Activated naive CD4-positive, alpha-beta T cell treated with anti-CD3 and anti-CD28 coated beads, Interleukin-2, amount 50 U/mL, for 24 hours (primary cell): ENCODE data around the gene GALNT9.
A peak's percentile ranks its signal among the peaks of the same experiment; 100 is the strongest.

Experiments used
- H3K27ac Mint-ChIP-seq: one replicate; pipeline ENCODE4 v1.8.0; 2021; ENCODE audit warnings: mild to moderate bottlenecking, mixed read lengths
- H3K27me3 Mint-ChIP-seq: one replicate; pipeline ENCODE4 v1.8.0; 2021; ENCODE audit warnings: mixed read lengths
- H3K36me3 Mint-ChIP-seq: one replicate; pipeline ENCODE4 v1.8.0; 2021; ENCODE audit warnings: mixed read lengths
- H3K4me1 Mint-ChIP-seq: one replicate; pipeline ENCODE4 v1.8.0; 2021; ENCODE audit warnings: mixed read lengths
- H3K4me3 Mint-ChIP-seq: one replicate; pipeline ENCODE4 v1.8.0; 2021; ENCODE audit warnings: mild to moderate bottlenecking, mixed read lengths
- H3K9me3 Mint-ChIP-seq: one replicate; pipeline ENCODE4 v1.8.0; 2021; ENCODE audit warnings: mixed read lengths

GALNT9 gene

DNA sequence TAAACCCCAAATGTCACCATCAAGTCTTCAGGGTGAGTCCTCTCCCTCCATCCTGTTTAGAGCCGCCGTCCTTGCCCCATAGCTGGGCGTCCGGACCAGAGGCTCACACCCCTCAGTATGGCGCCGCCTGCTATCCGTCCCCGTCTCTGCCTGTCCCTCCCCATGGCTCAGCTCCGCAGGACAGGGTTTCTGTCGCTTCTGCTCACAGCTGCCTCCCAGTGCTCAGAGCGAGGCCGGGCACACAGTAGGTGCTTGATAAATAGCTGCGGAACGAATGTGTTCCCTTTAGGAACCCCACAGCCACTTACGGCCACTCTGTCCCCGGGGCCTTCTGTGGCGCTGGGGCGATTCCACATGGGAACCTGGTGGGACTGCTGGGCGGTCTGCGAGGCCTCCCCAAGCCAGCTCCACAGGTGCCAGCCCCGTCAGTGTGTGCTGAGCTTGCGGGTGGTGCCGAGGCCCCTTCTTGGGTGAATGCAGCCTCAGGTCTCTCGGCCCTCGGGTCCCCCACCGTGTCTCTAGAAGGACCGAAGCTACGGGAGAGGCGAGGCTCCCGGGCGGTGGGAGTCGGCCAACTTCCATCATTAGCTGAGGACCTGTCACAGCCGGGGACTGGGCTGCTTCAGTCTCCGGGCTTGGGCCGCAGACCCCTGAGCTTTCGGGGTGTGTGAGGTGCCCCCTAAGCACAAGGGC, 122.2 kb downstream of the GALNT9 start:
- H3K27me3 Mint-ChIP-seq, result peaks cover 17% of the 10 kb centered on the region
- peak overlapping the region; percentile 44 for H3K4me3 Mint-ChIP-seq
- H3K9me3 Mint-ChIP-seq, result no peaks in the 10 kb centered on the region
- H3K36me3 Mint-ChIP-seq, result no peaks in the 10 kb centered on the region
- no peak overlapping the region for H3K27ac Mint-ChIP-seq
- H3K4me1 Mint-ChIP-seq, result no peaks in the 10 kb centered on the region

DNA sequence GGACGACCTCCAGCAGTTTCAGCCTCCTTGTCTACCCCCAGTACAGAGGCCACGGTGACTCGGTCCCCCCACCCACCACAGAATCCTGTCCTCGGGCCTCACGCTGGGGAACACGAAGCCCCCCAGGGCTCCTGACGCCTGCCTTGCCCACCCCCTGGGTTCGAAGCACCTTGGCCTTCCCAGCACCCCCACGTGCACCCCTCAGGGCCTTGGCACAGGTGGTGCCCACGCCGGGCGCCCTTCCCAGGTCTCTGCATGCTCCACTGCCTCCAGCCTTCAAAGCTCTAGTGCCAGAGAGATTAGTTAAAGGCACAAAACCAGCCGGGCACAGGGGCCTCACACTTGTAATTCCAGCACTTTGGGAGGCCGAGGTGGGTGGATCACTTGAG, 123.3 kb downstream of the GALNT9 start:
- H3K27ac Mint-ChIP-seq, result no peak overlapping the region
- no peaks in the 10 kb centered on the region for H3K36me3 Mint-ChIP-seq
- no peak overlapping the region for H3K4me3 Mint-ChIP-seq
- no peaks in the 10 kb centered on the region for H3K4me1 Mint-ChIP-seq
- peaks cover 17% of the 10 kb centered on the region for H3K27me3 Mint-ChIP-seq
- no peaks in the 10 kb centered on the region for H3K9me3 Mint-ChIP-seq

DNA sequence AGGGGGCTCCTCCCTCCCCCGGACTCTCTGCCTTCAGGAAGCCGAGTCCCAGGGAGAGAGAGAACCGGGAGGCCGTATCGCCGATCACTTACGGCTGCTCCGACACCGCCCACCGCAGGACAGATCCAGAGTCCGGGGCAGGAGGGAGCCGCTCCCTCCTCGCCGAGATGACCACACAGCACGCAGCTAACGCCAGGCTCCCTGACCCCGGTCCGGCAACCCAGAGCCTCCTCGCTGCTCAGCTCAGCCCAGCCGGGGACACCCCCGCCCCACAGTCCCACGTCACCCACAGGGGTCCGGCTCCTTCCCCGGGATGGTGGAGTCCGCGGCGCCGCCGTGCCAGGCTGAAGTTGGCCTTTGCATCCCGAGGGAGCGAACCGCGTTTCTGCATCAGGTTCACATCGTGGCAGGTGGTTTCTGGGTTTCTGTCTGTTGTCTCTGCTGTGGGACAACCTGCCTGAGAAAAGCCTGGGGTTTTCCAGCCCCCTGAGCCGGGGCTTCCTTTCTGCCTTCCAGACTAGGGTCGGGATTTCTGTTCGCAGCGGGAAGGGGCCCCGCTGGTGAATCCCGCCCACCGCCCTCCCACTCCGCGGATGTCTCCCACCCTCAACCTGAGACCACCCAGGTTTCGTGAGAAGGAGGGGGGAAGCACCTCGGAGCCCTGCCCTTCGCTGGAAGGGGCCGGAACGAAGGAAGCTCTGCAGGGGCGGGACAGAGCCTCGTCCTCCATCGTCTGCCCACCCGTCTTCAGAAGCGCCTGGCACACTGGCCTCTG, 123.9 kb downstream of the GALNT9 start:
- peaks cover 17% of the 10 kb centered on the region for H3K27me3 Mint-ChIP-seq
- no peaks in the 10 kb centered on the region for H3K9me3 Mint-ChIP-seq
- no peaks in the 10 kb centered on the region for H3K4me1 Mint-ChIP-seq
- H3K36me3 Mint-ChIP-seq, result no peaks in the 10 kb centered on the region
- no peak overlapping the region for H3K4me3 Mint-ChIP-seq
- H3K27ac Mint-ChIP-seq, result no peak overlapping the region

DNA sequence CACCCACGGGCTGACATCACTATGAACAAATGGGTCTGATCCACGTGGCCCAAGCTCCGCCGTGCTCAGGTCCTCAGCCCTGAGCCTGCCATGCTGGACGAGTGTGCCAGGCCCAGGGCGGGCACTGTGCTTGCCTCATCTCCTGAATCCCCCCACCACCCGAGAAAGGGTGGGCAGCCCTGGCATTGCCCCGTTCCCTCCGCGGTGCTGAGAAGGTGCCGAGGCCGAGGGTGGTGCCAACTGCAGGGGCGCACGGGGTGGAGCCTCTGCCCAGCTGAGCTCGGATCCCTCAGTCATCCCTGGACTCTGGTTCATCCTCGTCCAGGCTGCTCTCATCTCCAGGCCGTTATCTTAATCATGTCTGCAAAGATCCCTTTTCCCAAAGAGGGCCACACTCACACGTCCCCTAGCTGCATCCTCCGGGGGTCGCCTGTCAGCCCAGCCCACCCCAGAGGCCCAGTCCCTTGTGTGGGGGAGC, 124.6 kb downstream of the GALNT9 start:
- H3K9me3 Mint-ChIP-seq, result no peaks in the 10 kb centered on the region
- no peak overlapping the region for H3K4me3 Mint-ChIP-seq
- no peaks in the 10 kb centered on the region for H3K4me1 Mint-ChIP-seq
- H3K27me3 Mint-ChIP-seq, result peaks cover 17% of the 10 kb centered on the region
- no peaks in the 10 kb centered on the region for H3K36me3 Mint-ChIP-seq
- no peak overlapping the region for H3K27ac Mint-ChIP-seq

DNA sequence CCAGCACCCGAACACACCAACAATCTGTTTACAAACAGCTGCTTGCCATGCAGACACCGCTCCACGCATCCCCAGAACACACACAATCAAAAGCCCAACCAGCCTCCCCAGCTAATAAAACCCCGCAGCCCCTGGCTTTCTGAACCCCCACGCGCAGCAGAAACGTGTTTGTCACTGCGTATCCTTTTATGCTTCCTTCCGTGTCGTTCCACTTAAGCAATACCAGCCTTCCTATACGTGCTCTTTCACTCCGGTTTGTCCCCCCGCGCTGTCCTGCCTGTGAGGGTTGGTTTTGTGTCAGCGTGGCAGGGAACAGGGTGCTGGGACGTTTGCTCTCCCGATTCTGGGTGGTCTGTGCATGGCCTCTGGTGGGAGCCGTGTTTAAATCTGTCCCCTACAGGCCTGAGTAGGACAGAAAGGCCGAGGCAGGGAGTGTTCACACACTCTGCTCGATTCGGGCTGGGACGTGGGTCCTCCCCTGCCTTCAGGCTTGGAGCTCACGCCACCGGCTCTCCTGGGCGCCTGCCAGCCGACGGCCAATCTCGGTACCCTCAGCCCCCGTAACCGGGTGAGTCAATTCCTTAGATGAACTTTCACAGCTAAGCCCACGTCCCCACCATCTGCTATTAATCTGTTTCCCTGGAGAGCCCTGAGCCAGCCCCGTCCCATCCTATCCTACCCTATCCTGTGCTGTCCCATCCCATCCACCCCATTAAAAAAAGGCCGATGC, 125.2 kb downstream of the GALNT9 start:
- peaks cover 17% of the 10 kb centered on the region for H3K27me3 Mint-ChIP-seq
- H3K9me3 Mint-ChIP-seq, result no peaks in the 10 kb centered on the region
- no peak overlapping the region for H3K4me3 Mint-ChIP-seq
- no peaks in the 10 kb centered on the region for H3K36me3 Mint-ChIP-seq
- H3K4me1 Mint-ChIP-seq, result no peaks in the 10 kb centered on the region
- no peak overlapping the region for H3K27ac Mint-ChIP-seq

DNA sequence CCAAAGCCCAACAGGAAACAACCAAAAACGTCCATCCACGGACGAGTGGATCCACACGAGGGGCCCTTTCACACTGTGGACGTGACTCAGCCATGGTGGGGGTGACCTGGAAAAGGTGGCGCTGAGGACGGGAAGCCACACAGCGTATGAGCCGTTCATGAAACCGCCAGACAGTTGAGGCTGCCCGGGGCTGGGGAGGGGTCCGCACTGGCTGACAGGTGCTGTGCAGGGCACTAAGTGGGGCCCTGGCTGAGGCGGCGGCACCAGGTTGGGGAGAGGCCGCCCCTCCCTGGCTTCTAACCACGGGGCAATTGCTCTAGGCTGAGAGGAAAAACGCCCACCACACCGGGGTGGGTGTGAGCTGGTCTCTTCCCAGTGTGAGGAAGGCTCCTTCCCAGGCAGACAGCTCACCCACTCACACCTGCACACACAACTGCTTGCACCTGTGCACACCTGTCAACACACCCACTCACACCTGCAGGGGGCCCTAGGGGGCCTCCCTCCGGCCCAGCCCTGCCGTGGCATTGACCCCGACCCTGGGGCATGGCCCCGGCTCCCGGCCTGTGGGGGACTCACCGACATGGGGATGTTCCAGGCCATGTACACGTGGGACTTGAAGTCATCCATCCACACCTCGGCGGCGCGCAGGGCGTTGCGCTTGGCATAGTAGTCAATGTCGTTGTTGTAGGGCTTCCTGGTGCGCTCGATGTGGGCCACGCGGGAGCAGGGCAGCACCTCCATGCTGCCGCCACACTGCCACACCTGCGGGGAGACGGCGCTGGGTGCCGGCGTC, 126.3 kb downstream of the GALNT9 start:
- Mint-ChIP-seq H3K4me1 (no peaks in the 10 kb centered on the region), H3K27ac (no peak overlapping the region), H3K27me3 (peaks cover 17% of the 10 kb centered on the region), H3K4me3 (no peak overlapping the region), H3K9me3 (no peaks in the 10 kb centered on the region), H3K36me3 (no peaks in the 10 kb centered on the region)

DNA sequence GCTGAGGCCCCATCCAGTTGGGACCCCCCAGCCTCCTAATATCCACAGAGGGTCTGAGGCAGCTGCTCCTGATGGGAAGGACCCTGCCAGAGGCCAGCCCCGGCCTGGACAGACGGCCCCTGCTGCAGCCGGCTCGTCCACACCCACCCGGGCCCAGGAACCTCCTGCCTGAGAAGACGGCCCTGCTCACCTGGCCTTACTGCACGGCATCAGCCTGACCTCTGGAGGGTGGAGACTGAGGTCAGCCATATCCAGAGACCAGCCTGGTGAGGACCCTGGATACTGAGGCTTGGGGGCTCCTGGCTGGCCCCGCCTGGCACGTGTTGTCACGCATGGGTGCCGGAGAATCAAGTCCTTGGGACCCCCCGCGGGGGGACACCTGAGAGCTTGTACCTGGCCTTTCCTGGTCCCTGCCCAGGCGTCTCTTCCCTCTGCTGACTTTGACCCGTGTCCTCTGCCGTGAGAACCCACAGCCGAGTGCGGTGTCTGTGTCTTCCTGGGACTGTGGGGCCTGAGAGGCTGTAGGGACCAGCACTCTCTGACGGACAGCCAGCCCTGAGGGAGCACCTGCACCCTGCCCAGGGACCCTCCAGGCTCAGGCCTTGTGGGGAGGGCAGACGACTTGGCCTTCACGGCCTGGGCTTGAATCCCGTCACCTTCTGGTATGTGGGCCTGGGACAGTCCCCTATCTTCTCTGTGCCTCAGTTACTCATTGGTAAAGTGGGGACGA, 127.8 kb downstream of the GALNT9 start:
- no peaks in the 10 kb centered on the region for H3K36me3 Mint-ChIP-seq
- no peaks in the 10 kb centered on the region for H3K9me3 Mint-ChIP-seq
- H3K27ac Mint-ChIP-seq, result no peak overlapping the region
- H3K4me1 Mint-ChIP-seq, result no peaks in the 10 kb centered on the region
- no peak overlapping the region for H3K4me3 Mint-ChIP-seq
- H3K27me3 Mint-ChIP-seq, result peaks cover 12% of the 10 kb centered on the region

DNA sequence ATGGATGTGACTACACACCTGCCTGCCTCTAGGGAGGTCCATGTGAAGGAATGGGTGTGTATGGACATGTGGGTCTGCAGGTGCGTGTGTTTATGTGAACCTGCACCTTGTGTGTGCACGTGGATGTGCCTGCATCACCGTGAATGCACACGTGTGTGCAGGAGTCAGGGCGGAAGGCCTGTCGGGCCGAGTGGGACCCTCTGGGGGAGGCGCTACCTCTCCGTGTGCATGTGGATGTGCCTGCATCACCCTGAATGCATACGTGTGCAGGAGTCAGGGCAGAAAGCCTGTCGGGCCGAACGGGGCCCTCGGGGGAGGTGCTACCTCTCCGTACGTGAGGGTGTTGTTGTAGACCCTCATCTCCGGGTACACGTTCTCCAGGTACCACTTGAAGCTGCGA, 128.6 kb downstream of the GALNT9 start:
- no peaks in the 10 kb centered on the region for H3K9me3 Mint-ChIP-seq
- H3K36me3 Mint-ChIP-seq, result no peaks in the 10 kb centered on the region
- H3K27ac Mint-ChIP-seq, result no peak overlapping the region
- H3K27me3 Mint-ChIP-seq, result peaks cover 11% of the 10 kb centered on the region
- no peaks in the 10 kb centered on the region for H3K4me1 Mint-ChIP-seq
- no peak overlapping the region for H3K4me3 Mint-ChIP-seq

DNA sequence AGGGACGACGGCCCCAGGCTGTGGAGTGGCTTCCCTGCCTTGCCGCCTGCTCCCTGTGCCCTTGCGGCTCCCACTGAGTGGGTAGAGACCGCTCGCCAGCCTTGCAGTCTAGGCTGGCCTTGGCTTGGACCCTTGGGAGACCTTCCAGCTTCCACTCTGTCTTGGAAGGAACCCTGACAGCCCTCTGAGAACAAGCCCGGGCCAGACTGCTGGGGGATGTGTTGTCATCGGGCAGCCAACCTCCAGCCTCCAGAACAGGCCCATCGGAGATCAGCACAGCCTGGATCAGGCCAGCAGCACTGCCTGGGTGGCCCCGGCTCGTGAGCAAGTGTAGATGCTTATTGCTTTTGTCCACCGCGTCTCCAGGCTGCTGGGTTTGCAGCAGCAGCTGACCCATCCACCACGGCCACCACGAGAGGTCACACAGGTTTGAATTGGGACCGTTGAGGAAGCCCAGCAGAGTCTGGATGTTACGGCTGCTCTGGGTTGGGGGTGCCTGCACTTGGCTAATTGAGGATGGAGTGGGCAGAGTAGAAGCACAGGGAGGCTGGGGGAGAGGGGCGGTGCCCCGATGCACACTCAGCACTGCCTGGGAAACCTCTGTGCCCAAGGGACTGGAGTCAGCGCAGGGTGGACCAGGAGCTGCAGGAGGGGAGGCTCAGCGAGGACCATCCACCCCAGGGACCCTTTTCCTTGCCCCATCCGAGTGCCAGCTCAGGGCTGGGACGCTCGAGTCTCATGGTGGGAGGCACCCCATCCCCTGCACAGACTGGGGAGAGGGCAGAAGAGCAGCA, 129.7 kb downstream of the GALNT9 start:
- H3K4me1 Mint-ChIP-seq, result no peaks in the 10 kb centered on the region

DNA sequence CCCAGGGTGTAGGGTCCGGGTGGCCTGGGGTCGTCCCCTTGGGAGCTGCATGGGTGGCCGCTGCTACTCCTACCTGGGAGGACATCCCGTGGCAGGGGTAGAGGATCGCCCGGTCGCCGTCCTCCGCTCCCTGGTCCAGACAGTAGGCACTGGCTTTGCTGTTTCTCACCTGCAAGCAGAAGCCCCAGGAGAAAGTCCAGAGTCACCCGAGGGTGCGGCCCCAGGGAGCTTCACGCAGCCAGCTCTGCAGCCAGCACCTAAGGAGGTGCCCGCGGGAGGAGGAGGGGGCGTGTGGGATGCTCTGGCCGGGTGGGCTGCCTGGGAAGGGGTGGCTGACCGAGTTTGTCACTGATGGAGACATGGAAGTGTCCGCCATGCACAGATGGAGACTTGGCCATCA, 130.3 kb downstream of the GALNT9 start:
- no peaks in the 10 kb centered on the region for H3K4me1 Mint-ChIP-seq
- no peak overlapping the region for H3K27ac Mint-ChIP-seq
- H3K9me3 Mint-ChIP-seq, result no peaks in the 10 kb centered on the region
- no peak overlapping the region for H3K4me3 Mint-ChIP-seq
- H3K27me3 Mint-ChIP-seq, result peaks cover 3% of the 10 kb centered on the region
- peaks cover 2% of the 10 kb centered on the region for H3K36me3 Mint-ChIP-seq

More for the DNA sequence above, 129.7 kb downstream of the GALNT9 start:
- Mint-ChIP-seq H3K9me3 (no peaks in the 10 kb centered on the region), H3K27ac (no peak overlapping the region), H3K27me3 (peaks cover 9% of the 10 kb centered on the region), H3K4me3 (no peak overlapping the region), H3K36me3 (no peaks in the 10 kb centered on the region)

DNA sequence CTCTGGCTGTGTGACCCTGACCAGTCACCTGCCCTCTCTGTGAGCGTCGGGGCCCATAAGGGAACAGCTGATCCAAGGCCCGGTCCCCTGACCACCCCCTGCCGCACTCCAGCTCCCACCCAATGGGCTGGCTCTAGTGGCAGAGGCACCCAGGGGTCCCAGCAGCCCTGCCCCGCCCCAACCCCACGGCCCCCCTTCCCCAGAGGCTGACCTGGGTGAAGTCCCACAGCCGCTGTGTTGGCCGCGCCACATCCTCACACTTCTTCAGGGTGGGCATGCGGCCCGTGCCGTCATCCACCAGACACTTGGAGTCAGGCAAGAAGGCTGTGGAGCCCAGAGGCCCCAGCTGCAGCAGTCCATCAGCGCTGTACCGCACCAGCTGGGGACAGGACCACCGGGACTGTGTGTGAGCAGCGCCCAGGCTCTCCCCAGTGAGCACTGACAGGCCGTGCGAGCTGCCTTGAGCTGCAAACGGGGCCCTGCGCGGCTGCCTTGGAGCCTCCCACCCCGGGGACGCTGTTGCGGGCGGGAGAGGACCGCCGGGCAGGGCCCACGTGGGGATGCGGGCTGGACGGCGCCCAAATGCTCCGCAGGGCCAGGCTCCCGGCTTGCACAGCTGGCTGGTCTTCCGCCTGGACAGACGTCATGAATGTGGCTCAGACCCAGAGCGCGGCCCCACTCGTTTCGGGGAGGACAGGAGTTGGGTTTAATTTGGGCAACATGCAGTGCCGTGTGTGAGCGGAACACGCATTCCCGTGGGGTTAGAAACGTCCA, 131.6 kb downstream of the GALNT9 start:
- Mint-ChIP-seq H3K9me3 (no peaks in the 10 kb centered on the region), H3K27me3 (no peaks in the 10 kb centered on the region)

DNA sequence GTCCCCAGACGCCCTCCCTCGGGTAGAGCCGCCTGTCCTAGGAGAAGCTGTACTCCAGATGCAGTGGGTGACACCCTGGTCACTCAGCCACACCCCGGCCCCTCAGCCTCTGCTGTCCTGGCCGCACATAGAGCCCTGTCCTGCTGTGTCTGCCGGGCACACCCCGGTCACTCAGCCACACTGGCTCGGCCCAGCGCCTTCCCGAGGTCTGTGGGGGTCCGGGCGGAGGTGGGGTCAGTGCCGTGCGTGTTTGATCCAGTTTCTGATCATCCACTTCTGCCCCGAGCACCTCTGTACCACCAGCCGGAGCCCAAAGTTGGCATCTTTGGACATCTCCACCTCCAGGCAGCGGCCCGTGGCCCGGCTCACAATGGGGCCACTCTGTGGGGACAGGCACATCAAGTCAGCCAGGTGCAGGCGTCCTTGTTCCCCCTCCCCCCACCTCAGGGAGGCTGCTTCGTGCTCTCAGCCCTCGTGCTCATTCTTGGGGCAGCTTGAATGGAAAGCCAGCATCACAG, 132.5 kb downstream of the GALNT9 start:
- Mint-ChIP-seq H3K27ac (no peak overlapping the region), H3K9me3 (no peaks in the 10 kb centered on the region), H3K27me3 (no peaks in the 10 kb centered on the region), H3K4me1 (no peaks in the 10 kb centered on the region), H3K4me3 (no peak overlapping the region), H3K36me3 (peaks cover 6% of the 10 kb centered on the region)

More for the DNA sequence above, 131.6 kb downstream of the GALNT9 start:
- Mint-ChIP-seq H3K4me1 (no peaks in the 10 kb centered on the region), H3K27ac (no peak overlapping the region), H3K4me3 (no peak overlapping the region), H3K36me3 (peaks cover 6% of the 10 kb centered on the region)

DNA sequence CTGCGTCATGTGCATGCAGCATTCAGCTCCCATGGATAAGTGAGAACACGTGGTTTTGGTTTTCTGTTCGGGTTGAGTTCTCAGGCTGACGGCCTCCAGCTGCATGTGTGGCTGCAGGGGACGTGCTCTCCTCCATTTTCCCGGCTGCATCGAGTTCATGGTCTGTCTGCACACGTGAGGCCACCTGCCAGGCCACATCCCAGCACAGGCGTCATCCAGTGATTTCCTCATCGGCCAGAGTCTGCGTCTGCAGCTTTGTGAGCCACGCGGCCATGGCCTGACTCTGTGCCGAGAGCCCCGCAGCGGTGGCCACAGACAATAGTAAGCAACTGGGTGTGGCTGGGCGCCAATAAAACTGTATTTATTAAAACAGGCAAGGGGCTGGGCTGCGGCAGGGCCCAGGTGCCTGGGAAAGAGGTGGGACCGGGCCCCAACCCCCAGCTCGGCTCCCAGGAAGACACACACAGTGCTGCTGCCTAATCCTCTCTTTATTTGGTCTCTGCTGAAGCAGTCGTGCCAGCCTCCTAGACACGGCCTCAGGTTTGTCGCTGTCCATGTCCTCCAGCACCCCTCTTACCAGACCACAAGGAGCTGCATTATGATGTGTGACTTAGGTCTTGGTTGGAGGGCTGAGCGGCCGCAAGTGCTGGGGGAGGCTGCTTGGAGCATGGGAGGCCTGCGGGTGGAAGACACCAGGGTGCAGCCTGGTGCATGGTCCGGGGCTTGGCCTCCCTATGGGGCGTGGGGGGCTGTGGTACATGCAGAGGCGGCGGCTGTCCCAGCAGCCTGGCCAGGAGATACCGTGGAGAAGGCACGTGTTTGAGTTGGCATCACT, 133.1 kb downstream of the GALNT9 start:
- Mint-ChIP-seq H3K9me3 (no peaks in the 10 kb centered on the region), H3K4me1 (no peaks in the 10 kb centered on the region), H3K27ac (no peak overlapping the region), H3K36me3 (peaks cover 6% of the 10 kb centered on the region), H3K27me3 (no peaks in the 10 kb centered on the region), H3K4me3 (no peak overlapping the region)
